Skin epidermis (tissue), 12 donors: ENCODE results near the gene GABARAP.
A peak's percentile ranks its signal among the peaks of the same experiment; 100 is the strongest.

Source experiments
- H3K27ac ChIP-seq, 21 experiments: fragments of 200-600 bp; sonication (generic) in 11 of 21; one replicate each; pipeline ENCODE4 v1.5.0; 2020; ENCODE audit warnings: mild to moderate bottlenecking in 3 of 21, inconsistent platforms in 2 of 21, moderate library complexity in 2 of 21
- H3K4me3 ChIP-seq, 7 experiments: fragments of 200-600 bp; sonication (generic) in 2 of 7; one replicate each; pipeline ENCODE4 v1.5.0; 2020; ENCODE audit warnings: inconsistent platforms in 2 of 7, mild to moderate bottlenecking in 2 of 7, moderate library complexity in 1 of 7

Gene GABARAP

DNA sequence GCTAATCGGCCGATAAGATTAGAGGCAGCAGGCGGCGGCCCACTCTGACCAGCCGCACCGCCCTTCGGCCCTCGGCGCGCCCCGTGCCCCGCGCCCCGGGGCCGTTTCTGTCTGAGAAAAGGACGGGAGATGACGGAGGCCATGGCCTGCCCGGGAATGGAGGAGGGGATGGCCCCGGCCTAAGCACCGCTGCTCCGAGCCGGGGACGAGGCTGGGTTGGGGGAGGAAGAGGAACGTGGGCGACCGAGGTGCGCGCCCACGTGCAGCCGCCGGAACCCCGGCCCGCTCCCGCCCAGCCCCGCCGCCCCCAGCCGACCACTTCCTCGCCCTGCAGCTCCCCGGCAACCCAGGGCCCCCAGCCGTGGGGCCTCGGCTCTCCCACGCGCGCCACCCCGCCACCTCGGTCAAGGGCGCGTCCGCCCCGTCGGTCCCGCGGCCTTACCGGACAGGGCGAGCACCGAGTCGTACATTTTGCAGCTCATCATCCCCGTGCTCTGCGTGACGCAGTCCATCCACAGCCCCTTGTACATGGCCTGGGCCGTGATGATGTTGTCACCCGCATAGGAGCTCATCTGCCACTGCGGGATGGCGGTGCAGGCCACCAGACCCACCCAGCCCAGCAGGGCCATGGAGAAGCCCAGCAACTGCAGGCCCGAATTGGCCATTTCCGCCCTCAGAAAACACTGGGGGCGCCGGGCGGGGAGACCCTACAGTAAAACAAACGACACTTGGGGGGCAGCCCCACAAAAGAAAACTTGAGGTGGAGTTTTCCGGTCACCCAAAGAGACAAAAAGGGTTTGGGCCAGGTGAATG, 19.3 kb upstream of the GABARAP start:
- peak overlapping the region in 19 of 21 experiments; percentile 18 to 79 (median 54) for H3K27ac ChIP-seq
- peak overlapping the region; percentile 31 to 45 (median 35) for H3K4me3 ChIP-seq

DNA sequence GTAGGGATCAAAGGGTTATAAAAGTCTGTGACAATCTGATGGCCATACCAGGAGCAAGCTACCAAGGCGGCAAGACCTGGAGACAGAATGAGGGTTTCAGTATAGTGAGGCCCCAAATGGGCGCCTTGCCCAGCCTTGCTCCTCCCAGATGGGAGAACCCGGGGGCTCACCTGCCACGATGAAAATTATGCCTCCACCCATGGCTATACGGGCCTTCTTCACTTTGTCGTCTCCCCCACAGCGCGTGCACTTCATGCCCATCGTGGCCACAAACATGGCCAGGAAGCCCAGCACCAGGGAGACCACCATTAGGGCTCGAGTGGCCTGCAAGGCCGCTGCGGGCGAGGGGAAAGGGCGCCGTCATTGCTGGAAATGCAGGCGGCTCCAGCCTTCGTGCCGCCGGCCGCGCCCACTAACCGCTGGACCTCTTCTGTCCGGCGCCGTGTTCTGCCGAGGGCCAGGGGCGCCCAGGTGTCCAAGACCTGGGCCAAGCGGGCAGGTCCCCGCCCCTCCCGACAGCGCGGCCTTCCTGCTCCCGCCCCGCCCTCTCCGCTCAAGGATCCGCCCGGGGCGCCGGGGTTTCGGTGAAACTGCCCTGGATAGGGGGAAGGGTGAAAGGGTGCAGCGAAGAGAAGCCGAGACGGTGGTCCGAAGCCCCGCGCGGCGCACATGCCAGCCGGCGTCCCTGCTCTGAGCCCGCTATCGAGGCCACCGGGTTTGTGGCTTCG, 18.6 kb upstream of the GABARAP start:
- peak overlapping the region; percentile 31 to 45 (median 35) for H3K4me3 ChIP-seq
- H3K27ac ChIP-seq: peak overlapping the region in 19 of 21 experiments; percentile 18 to 79 (median 54)

DNA sequence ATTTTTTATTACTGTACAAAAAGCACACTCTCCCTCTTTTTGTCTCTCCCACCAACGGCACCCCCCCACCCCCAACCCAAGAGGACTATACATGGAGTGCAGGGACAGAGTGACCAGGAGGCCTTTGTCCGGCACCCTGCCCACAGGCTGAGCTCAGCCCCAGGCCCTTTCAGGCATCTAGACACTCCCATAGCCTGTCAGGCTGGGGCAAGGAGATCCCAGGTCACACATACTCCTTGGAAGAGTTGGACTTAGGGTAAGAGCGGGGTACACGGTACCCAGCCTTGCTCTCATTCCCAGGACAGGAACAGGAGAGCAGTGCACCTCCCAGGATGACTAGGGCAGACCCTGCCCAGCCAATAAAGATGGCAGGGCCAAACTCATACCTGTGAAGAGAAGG, 17.9 kb upstream of the GABARAP start:
- H3K27ac ChIP-seq: peak overlapping the region in 2 of 21 experiments; percentile 67 to 79
- no peak overlapping the region for H3K4me3 ChIP-seq

DNA sequence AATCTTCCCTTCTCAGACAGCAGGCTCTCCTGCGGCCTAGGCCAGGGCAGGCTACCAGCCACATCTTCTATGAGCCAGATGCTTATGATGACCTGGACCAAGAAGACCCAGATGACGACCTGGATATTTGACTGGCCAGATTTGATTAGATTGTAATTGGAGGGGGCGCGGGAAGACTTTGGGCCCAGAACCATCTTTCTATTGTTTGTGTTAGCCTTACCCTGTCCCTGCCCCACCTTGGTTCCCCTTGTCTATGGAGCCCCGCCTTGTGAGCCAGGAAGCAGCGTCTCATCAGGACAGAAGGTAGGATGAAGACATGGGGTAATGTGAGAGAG, 17.3 kb upstream of the GABARAP start:
- Histone ChIP-seq H3K4me3 (no peak overlapping the region), H3K27ac (no peak overlapping the region)

DNA sequence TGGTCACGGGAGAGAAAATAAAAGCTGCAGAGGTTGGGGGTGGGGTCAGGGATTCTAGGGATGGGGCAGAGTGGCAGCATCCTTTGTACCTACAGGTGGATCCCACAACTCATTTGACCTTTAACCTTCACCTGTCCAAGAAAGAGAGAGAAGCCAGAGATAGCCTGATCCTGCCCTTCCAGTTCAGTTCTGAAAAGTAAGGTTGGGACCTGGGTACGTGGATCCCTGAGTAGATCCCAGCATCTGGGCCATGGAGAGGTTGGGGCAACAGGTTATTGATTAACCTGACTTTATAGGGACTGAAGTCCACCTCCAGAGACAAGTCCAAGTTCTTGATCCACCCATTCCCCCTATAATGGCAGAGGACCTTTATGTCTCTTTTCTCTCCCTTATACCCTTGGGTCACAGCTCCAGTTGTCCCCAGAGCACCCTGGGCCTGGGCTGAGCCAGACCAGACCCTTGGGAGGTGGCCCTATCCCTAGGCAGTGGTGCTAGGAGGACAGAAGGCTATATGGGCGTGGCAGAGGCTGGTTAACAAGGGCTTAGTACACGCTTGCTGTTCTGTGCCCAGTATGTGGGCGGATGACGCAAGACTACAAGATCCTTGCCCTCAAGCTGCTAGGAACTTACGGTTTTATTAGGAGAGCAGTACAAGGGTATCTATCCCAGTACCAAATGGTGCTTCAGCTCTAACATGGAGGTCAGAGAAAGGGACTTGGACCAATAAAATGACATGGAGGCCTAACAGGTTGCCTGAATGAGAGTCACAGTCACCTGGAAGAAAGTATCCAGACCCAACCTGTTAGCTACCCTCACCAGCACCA, 16.7 kb upstream of the GABARAP start:
- H3K4me3 ChIP-seq: no peak overlapping the region
- no peak overlapping the region for H3K27ac ChIP-seq

DNA sequence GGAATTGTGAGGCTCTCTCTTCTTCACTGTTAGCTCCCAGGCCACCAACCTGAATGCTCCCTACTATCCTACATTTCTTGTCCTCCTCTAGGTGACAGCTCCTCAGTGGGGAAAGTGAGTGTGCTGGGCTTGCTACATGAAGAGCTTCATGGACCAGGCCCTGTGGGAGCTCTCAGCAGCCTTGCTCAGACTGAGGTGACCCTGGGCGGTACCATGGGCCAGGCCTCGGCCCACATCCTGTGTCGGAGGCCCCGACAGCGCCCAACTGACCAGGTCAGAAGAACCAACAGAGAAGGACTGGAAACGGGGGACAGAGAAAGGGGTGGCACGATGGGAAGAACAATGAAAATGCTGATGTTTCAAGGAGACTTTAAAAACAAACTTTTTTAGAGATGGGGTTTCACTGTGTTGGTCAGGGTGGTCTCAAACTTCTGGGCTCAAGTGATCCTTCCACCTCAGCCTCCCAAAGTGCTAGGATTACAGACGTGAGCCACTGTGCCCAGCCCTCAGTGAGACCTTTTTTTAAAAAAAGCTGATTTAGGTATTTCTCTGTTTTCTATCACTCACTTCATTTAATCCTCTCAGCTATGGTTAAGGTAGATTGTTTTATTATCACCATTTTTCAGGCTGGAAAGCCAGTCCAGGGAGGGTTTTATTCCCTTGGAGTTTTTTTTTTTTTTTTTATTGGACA, 14.7 kb upstream of the GABARAP start:
- Histone ChIP-seq H3K4me3 (no peak overlapping the region), H3K27ac (no peak overlapping the region)

DNA sequence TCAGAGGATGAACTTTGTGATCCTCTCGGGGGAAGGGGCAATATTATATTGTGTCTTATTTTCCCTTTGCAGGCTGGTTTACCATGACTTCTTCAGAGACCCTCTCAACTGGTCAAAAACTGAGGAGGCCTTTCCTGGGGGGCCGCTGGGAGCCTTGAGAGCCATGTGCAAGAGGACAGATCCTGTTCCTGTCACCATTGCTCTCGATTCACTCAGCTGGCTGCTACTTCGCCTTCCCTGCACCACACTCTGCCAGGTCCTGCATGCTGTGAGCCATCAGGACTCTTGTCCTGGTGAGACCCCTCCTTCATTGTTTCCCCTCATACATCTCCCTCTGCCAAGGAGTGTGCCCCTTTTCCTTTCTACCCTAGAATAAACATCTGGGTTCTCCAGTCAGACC, 12.3 kb upstream of the GABARAP start:
- H3K27ac ChIP-seq: no peak overlapping the region
- no peak overlapping the region for H3K4me3 ChIP-seq

DNA sequence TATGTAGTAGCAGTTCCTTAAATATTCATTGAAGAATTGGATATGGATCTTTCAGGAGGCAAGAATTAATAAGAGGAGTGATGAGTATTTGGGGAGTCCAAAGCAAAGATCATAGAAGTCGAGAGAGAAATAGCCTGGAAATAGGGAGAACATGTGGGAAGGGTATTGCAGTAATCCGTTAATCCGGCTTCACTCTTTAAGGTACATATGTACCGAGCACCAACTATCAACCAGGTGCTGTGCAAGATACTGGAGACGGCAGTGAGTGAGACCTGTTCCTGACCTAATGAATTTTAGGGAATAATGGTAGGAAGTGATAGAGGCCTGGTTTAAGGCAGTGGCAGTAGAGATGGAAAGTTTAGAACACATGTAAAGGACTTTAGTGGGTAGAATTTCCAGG, 10.8 kb upstream of the GABARAP start:
- Histone ChIP-seq H3K4me3 (peak overlapping the region; percentile 66 to 99 (median 89)), H3K27ac (peak overlapping the region in 17 of 21 experiments; percentile 92 to 100 (median 98))

DNA sequence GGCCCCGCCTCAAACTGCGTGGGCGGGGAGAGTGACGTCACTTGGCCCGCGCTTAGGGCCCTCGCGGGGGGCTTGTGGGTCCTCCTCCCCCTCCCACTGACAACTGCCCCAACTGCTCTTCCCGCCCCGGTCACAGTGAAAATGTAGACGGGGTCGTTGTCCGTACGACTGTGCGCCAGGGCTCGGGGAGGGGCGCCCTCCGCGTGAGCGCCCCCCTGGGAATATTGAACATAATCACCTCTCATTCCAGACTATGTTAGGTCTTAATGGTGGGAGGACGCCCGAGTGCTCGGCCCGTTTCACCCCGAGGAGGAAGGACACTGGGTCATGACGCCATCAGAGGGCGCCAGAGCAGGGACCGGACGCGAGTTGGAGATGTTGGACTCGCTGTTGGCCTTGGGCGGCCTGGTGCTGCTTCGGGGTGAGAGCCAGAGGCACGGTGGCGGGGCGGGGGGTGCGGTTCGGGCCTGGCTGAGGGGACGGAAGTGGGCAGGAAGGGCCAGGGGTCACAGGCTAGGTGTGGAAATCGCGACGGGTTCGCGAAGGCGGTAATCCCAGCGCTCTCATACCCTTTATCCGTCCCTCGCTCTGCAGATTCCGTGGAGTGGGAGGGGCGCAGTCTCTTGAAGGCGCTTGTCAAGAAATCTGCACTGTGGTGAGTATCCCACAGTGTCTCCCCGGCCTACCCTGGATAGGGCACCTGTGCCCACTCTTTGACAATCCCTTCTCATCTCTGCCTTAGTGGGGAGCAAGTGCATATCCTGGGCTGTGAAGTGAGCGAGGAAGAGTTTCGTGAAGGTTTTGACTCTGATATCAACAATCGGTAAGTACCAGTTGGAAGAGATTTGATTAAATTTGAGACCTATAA, 10.2 kb upstream of the GABARAP start, which contains the start of gene ELP5:
ELP5 (plus strand) TSS at position 40 of the 868 bp plus-strand sequence; CDS start at position 376, 336 bp downstream.
- Histone ChIP-seq H3K4me3 (peak within 1 kb of the TSS; percentile 66 to 99 (median 89)), H3K27ac (peak within 1 kb of the TSS; percentile 85 to 100 (median 98))

DNA sequence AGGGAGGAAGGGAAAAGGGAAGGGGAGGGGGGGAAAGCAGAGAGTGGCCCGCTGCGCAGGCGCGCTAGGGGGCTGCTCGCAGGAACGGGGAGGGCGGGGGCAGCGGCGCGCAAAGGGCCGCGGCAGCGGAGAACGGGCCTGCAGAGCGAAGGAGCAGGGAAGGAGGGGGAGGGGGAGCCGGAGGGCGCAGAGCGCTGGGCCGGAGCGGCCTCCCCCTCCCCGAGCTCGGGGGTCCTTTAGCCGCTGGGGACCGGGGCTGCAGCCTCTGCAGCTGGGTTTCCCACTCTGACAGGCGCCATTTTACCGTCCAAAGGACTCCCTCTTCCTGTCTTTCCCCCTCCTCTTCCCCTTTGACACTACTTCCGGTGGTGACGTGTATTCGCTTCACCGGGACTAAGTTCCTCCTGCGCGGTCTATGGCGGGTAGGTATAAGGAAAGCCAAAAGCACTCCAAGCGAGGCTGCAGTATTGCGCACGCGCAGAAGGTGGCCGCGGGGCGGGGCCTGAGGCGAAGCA, 9.5 kb upstream of the GABARAP start, which contains the start of gene CTDNEP1:
CTDNEP1 (minus strand) TSS at position 74 of the 515 bp plus-strand sequence. CDS start 438 bp downstream, outside the sequence.
- Histone ChIP-seq H3K4me3 (peak within 1 kb of the TSS; percentile 66 to 99 (median 89)), H3K27ac (peak within 1 kb of the TSS; percentile 85 to 100 (median 98))

DNA sequence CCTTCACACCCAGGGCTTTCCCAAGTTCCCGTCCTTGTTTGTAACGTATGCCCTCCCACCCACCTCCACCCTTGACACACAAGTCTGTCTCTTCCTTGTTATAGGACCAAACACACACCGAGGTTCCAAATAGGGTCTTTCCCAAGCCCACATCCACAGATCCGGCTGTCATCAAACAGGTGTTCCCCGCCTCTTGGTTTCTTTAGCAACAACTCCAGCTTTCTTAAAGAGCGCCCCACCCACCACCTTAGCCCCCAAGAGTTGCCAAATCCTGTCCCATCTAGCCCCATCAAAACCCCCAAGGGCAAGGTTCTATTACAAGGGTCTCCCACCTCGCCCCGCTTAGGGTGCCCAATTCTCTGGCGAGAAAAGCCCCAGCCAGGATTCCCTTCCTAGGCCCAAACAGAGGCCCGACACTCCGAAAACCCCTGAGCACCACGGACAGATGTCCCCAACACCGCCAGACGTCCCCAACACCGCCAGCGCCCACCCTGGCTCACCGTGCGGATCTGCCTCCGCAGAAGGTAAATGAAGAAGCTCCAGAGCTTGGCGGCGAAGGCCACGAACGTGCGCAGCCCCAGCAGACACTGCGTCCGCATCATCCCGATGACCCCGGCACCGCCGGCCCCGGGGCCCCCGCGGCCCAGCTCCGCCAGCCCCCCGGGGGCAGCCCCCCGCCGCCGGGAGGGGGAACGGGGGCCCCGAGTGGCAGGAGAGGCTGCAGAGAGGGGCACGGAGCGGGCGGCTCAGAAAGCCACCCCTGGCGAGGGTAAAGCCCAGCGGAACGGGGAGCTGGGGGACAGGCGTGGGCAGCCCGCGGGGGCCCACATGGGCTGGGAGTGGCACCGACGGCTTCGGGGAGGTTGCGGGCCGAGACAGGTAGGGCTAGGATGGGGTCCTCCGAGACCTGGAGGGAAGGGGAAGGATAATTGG, 8.7 kb upstream of the GABARAP start:
- H3K4me3 ChIP-seq: peak overlapping the region; percentile 66 to 99 (median 89)
- peak overlapping the region; percentile 85 to 100 (median 98) for H3K27ac ChIP-seq

DNA sequence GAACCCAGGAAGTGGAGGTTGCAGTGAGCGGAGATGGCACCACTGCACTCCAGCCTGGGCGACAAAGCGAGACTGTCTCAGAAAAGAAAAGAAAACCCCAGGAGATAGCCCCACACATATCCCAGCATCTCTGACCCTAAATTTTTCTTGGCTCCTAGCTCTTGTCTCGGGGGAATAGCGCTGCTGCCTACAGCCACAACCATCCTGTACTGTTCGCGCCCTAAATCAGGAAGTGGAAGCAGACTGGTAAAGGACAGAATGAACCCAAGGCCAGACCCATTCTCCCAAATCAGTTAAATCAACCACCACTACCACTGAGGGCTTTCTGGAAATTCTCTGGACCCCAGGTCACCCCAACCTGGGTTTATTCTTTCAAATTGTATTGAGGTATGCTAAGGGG, 7.6 kb upstream of the GABARAP start:
- Histone ChIP-seq H3K27ac (peak overlapping the region in 12 of 21 experiments; percentile 92 to 99 (median 98)), H3K4me3 (peak overlapping the region in 6 of 7 experiments; percentile 66 to 99 (median 90))

DNA sequence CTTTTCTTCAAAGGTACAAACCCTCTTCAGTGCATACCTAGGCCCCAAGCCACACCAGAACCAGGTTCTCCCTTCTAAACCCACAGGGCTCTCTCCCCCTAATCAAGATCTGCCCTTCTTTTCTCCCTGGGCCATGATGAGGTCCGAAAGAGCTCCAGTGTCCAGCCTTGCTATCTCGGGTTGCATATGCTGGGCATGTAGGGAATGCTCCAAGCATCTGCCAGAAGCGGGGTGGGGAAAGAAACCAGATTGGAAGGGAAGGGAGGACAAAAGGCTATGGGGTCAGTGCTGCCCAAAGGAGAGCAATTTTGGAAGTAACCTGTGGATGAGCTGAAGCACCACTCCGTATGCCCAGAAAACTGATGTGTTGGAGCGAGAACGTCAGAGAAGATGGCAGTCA, 7.0 kb upstream of the GABARAP start:
- Histone ChIP-seq H3K27ac (no peak overlapping the region), H3K4me3 (no peak overlapping the region)

DNA sequence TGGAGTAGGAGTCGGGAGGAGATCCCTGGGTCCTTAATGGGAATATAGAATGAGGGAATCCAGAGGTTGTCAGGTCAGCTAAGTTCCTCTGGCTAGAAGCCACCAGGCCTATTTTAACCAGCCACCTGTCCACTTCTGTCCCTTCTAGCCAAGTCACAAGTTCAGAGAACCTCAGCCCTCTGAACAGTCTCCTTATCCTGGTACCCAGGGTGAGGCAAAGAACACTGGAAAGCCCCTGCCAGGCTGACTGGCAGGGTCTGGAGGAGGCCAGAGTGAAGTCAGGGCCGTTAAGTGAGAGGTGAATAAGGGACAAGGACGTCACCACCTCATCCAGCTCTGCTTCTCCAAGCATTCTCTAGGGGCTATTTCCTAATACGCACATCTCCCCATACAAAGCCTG, 6.5 kb upstream of the GABARAP start:
- Histone ChIP-seq H3K27ac (no peak overlapping the region), H3K4me3 (no peak overlapping the region)

DNA sequence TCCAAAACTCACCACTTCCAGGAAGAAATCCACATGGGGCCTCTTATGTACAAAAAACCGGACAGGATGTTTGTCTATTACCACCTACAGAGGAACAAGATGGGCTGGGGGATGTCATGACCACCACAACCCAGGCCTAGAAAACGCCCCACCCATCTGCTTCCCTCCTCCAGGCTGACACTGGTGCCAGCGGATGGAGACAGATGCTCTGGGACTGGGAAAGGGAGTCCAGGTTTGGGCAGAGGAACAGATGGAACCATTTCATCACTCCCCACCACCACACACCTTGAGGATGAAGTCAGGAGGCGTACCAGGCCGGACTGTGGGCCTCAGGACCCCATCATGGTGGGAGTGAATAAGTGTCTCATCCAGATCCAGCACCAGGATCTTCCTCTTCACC, 4.5 kb upstream of the GABARAP start:
- H3K27ac ChIP-seq: peak overlapping the region in 1 of 21 experiments; percentile 11
- H3K4me3 ChIP-seq: no peak overlapping the region

DNA sequence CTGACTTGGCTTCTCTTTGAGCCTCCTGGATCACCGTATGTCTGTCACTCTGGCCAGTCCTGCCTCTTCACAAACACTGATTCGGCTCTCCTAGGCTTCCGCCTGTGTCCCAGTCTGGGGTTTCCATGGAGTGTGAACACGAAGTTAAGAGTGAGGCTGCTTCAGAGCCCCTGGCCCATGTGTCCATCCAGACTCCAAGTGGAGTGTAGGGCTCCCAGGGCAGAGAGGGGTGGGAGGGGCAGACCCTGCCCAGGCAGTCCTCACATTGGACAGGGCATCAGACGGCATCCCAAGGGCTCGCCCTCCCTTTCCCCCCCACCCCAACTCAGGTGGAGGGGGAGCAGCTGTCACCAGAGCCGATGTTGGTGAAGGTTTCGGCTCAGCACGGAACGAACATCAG, 1.6 kb upstream of the GABARAP start:
- Histone ChIP-seq H3K4me3 (peak overlapping the region in 1 of 7 experiments; percentile 88), H3K27ac (peak overlapping the region in 15 of 21 experiments; percentile 92 to 99 (median 98))

DNA sequence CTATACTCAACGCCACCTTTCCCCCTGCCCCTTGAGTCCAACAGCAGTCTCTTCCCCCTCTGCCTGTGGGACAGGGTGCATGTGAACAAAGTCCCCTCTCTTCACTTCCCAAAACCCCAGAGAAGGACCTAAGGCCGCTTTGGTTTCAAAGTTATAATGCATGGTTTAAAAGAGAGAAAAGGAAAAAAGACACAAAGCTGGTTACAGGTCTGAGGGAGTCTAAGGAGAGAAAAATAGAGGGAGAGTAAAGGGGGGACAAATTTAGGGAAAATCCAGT, 1.1 kb upstream of the GABARAP start:
- Histone ChIP-seq H3K27ac (peak overlapping the region in 20 of 21 experiments; percentile 92 to 100 (median 98)), H3K4me3 (peak overlapping the region; percentile 74 to 96 (median 88))
